Activated gamma-delta T cell treated with Interleukin-2 at 50 U/mL for 16 hours (primary cell): ENCODE measurements around the gene PRUNE1.
A peak's percentile ranks its signal among the peaks of the same experiment; 100 is the strongest.

Source experiments
- DNase-seq: peaks from one replicate; pipeline ENCODE4 v3.0.0-alpha.2; 2020

The PRUNE1 gene

DNA sequence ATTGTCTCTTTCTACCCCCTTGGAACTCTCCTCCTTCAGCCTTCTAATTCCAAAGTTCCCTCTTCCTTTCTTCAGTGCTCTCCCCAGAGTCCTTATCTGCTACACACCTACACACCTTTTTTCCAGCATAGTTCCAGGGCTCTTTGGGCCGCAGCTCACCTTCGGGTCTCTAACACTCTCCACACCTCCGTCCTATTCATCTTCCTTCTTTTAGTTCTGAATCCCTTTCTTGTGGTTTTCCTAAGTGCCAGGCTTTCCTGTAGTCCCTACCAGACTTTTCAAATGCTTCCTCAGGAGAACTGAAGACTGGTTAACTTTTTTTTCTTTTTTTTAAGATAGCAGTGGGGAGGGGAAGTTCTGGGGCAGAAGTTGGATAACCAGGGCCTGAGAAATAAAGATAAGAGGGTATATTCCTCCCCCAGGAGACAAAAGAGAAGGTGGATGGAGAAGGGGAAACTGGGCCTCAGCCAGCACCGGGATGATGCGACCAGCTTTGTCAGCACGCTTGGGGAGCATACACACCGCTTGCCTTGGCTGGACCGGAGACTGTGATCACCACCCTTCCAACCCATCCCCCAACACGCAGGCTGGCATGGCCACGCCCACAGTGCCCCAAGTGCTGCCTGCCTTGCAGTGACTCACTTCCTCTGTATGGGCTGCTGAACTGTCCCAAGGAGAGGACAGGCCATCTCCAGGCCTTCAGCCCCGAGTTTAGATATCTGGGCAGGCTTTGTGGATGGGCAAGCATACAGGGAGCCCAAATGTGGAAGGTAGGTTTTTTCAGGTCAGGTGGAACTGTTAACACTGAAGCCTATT lies 31.2 kb upstream of the PRUNE1 start:
- DNase-seq: peak; percentile 70

DNA sequence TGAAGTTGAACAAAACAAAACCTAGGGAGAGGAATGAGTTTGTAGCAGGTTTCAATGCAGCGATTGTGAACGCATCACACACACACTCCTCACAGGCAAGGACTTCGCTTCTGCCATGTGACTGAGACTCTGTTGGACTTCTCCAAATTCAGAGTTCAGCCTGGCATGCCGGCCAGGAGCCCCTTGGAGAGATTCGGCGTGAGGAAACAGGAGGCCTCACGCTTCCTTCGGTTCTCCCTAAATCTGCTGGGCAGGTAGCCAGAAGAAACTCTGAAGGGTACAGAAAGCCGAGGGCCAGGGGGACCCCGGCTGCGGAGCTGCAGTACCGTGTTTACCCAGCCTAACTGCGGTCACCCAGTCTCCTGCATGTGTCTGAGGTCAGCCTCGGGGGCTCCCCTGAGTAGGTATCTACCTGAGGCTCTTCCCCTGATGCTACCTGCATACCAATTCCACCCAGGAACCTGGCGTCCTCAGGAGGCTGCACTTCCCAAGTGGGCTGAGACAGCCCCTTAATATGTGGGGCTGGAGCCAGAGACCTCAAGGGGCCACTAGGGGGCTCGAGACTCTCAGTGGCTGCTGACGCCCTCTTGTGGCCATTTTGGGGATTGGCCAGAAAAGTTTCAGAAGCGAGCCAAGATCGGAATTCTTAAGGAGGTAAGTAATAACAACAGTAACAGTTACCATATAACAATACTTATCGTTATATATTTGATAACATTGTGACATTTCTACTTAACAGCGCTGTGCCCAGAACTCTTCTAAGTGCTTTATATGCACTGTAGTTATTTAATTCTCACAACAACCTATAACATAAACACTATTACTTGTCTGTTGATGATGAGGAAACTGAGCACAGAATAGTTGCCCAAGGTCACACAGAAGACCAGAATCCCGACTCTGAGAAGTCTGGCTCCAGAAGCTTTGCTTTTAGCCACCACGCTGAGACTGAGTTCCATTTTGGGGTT lies 28.9 kb upstream of the PRUNE1 start:
- DNase-seq: peak; percentile 93

DNA sequence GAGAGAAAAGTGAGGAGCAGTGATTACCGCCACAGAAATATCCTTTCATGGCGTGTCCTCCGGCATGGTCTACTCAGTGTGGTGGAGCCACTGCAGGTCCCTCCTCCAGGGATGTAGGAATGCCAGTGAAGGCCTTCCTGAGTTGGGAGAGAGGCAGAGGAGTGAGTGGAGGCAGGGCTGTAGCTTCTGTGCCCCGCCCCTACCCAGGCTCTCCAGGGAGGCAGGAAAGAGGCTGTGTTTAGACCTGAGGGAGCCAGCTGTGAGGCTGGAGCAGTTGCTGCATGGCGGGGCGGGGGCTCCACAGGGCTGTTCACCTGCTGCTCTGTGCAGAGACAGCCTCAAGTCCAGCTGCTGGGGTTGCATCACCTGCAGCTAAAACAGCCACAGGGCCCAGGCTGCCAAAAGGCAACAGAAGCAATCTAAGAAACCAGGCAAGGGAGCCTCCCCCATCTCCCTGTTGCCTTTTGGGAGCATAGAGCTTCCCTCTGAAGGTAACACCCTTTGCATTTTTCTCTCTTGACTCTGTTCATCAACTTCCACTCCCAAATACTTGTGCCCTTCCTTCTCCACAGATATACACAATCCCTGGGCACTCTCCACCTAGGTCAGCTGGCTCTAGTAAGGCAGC lies 27.0 kb upstream of the PRUNE1 start:
- DNase-seq: no peak

DNA sequence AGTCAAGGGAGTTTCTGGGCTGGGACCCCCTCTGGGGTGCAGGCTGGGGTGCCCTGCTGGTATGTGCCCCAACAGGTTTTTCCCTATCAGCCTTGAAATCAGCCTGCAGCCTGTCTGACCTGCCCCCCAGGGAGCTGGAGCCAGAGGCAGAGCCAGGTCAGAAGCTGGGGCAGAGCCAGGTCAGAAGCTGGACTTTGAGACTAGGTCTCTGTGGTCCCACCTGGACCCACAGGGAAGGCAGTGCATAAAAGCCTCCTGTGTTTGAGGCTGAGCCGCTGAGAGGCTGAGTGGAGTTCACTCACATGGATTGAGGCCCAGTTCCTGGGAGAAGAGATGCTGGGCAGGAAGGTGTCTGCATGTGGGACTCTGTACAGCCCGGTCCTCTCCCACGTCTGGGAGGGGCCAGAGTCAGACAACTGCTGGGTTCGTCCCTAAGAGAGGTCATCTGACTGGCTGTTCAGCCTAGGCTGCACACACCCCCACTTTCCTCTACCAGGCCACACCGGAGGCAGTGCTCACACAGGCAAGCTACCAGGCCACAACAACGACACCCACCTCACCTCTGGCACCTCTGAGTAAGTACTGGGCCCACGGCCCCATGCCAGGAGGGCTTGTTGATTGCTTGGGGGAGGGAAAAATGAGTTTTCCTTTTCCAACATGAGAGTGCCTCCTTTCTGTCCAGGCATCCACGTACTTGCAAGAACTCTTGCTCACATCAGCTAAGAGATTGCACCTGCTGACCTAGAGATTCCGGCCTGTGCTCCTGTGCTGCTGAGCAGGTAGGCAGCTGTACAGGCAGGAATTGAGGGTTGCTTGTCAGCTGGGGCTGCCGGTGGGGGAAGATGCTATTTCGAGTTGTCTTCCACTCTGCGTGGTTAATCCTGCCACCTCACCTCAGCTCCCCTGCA lies 26.2 kb upstream of the PRUNE1 start, which contains the start of gene ANXA9:
TSS of gene ANXA9 (plus strand) at position 488 of the 908 bp plus-strand sequence. CDS start 814 bp downstream, outside the sequence.
- DNase-seq: no peak

DNA sequence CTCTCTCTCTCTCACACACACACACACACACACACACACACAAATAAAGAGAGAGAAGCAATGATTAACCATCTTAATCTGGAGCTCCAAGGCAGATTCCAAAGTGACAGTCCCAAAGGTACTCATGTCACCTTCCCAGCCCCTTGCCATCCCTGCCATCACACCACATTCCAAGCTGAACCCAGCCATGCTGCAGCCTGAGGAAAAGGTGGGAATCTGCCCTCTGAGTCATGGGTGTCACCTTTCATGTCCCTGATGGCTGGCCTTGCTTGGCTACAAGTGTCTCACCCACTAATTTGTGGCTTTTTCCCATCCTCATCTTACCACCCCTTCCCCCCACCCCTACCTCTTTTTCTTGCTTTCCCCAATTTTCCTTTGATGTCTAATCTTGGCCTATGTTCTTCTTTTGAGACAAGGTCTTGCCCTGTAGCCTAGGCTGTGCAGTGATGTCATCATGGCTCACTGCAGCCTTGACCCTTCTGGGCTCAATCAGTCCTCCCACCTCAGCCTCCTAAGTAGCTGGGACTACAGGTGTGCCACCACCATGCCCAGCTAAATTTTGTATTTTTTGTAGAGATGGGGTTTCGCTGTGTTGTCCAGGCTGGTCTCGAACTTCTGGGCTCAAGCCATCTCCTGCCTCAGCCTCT lies 22.9 kb upstream of the PRUNE1 start:
- no peak for DNase-seq

DNA sequence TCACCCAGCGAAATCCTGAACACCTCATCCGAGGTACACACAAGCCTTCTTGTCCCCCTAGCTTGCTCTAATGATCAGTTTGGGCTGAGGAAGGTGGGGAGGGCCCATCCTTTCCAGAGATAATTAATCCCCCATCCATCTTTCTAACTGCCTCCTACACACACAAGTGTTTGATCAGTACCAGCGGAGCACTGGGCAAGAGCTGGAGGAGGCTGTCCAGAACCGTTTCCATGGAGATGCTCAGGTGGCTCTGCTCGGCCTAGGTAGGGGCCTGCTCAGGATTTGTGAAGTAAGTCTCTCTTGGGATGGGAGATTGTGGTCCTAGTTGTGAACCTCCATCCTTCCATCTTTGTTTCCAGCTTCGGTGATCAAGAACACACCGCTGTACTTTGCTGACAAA lies 20.3 kb upstream of the PRUNE1 start:
- DNase-seq: no peak

DNA sequence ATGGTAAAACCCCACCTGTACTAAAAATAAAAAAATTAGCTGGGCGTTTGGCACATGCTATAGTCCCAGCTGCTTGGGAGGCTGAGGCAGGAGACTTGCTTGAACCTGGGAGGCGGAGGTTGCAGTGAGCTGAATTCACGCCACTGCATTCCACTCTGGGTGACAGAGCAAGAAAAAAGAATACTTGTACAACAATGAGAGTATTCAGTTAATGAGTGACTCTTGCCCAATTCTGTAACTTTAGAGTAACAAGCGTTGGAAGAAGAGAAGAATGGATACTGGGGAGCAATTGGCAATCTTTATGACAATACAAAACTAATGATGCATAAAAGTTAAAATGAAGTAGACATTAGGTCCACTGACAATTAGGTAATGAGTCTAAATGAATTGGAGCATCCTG lies 15.6 kb upstream of the PRUNE1 start:
- DNase-seq: no peak

DNA sequence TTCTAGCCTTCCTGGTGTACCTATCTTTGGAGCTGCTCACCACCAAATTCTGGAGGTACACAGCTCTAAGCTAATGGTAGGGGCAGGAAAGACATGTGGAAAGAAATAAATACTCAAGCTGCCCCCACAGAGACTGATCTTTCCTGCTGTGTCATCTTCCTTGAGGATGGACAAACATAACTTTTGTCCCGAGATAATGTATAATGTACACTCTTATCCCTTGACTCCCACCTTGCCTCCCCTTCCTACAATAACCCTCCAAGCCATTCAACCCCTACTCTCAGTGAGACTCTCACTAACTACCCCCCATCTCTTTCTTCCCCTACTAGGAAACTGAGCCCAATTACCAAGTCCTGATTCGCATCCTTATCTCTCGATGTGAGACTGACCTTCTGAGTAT lies 14.0 kb upstream of the PRUNE1 start:
- DNase-seq: no peak

DNA sequence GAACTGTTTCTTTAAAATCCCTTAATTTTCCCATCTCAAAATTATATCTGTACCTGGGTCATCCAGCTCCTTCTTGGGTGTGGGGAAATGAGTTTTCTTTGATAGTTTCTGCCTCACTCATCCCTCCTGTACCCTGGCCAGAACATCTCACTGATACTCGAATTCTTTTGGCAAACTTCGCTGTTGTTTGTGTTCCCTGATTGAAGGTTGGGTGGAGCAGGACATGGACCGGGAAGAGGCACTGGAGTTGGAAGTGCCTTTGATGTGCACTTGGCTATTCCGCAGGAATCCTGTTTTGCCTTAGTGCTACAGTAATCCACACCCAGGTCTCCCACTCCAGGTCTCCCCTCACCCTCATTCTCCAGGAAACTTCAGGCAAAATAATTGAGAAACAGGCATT lies 12.8 kb upstream of the PRUNE1 start:
- no peak for DNase-seq

DNA sequence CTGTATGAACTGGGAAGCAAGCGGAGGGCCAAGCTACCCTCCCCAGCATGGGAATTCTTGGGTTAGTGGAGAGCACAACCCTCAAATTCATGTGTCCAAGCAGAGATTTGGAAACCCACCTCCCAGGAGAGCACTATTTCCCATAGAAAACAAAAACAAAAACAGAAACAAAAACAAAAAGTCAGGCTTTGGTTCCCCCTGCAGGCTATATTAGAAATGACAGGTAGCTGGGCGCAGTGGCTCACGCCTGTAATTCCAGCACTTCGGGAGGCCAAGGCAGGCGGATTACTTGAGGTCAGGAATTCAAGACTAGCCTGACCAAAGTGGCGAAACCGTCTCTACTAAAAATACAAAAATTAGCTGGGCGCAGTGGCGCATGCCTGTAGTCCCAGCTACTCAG lies 12.4 kb upstream of the PRUNE1 start:
- DNase-seq: no peak

DNA sequence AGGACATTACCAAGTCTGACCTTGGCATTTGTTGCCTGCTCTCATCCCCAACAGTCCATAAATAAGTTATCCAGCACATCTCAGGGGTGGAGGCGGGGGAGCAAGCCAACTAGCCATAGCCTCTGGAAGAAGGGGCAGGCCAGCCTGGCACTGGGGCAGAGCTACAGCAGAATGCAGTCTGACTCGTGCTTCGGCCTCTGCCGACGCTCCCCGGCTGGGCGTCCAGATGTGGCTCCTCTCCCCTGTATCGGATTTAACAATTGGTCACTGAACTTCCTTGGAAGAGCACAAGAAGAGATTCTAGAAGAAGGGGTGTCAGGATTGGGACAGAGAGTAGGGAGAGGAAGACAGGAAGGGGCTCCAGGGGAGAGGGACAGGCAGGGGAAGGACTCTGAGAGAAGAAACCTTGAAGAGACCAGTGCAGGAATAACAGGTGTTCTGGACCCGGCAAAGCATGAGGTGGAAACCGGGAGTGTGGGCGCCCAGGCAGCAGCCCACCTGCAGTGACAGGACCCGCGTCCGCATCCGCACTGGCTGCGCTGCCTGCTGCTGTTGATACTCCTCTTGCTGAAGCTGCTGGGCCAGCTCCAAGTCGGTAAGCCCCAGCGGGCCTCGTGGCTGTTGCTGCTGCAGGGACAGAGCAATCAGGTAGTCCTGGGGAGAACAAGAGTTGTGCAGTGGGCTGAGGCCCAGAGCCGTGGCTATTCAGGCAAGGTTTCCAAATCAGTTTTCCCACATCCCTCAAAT lies 10.9 kb upstream of the PRUNE1 start:
- no peak for DNase-seq

DNA sequence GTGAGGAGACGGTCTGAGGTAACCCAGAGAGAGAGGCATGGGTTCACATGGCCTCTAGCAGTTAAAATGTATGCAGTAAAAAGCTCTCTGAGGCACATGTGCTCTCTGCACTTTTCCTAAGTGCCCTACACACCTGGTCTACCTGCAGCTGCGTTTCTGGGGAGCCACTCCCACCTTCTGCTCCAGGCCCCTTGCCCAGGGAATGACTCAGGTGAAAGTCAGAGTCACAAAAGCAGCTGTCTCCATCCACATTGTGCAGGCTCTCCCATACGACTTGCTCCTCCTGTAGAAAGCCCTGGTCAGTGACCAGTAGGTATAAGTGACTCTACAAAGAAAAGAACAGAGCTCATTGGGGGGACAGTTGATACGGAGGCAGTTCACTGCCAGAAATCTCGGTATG lies 10.3 kb upstream of the PRUNE1 start:
- DNase-seq: no peak

DNA sequence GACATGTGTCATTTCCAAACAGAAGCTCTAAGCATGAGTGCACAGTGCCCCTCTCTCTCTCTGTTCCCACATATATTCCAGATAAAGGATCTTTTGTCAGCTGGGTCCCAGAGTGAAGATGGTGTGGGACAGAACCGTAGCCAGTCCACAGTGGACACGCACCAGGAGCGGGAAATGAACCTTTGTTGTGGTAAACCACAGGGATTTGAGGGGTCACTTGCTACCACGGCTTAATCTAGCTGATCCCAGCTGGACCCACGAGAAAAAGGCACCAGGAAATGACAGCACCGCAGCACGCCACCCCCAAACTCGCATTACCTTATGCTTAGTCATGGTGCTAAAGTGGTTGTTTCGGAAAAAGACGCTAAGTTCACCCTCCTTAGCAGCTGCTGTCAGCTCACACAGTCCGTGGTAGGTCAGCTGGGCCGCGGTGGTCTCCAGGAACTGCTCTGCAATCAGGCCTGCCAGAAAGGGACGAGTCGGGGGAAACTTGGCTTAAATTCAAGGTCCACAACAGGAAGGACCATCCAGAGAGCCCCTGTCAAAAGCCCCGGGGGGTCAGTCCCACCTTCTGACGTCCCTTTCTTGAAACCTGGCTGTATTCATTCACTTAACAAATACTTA lies 9.1 kb upstream of the PRUNE1 start:
- DNase-seq: no peak

DNA sequence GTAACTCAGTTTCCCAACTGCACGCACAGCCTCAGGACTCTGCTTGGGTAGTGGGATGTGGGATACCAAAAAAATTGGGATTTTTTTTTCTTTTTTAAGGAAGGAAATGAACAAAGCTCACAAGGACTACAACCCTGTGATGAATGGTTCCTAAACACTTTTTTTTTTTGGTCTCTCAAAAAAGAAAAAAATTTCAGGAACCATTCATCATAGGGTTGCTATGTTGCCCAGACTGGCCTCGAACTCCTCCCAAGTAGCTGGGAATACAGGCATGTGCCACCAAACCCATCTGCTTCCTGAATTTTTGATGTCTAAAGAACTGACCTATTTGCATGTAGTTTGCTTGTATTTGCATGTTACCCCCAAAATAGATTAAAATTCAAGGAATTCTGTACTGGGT lies 8.3 kb upstream of the PRUNE1 start:
- DNase-seq: no peak

DNA sequence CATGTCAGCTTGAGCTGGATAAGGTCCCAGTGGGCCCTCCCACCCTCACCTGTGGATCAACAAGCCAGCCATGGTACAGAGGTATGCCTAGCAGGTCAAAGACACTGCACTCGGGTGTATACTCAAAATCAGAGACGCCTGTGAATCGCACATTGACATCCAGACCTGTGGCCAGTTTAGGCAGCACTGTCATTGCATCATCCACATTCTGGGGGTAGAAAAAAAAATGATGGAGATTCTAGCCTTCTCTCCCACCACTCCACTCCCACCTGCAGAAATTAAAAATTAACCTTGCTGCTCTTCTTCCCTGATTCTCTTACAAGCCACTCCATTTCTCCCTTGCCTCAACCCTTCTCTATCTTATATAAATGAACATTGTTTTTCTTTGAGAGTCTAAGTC lies 7.8 kb upstream of the PRUNE1 start:
- DNase-seq: no peak

DNA sequence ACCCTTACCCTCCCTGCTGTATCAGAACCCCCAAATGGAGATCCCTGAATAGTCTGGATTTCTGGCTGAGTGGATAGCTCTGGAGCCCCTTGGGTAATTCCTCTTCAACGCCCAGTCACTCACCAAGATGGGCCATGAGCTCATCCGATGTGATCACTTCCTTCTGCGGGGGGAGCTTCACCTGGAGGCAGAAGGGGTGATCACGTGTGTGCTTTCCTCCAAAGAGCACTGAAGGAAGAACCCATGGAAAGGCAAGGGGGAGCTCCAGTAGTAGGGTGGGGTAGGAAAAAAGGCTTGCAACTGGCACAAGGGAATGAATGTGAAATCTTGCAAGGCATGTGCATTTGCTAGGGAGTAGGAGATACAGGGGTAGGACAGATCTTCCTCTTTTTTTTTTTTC lies 6.6 kb upstream of the PRUNE1 start:
- DNase-seq: no peak

DNA sequence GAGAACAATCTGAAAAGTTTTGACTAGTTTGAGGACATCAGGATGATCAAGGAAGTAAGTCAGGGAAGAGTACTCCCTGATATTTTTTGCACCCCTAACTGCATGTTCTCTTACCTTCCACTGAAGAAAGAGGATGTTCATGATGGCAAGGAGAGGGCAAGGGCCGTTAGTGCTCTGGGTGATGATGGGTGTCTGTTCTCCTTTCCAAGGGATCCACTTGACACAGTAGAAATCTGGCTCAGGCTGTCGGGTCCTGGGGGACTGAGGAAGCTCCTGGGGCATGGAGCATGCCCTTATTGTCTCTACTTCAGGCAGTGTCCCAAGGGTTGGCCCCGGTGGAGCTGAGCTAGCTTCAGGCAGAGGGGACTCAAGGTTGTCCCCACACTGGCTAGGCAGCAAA lies 6.2 kb upstream of the PRUNE1 start:
- no peak for DNase-seq

DNA sequence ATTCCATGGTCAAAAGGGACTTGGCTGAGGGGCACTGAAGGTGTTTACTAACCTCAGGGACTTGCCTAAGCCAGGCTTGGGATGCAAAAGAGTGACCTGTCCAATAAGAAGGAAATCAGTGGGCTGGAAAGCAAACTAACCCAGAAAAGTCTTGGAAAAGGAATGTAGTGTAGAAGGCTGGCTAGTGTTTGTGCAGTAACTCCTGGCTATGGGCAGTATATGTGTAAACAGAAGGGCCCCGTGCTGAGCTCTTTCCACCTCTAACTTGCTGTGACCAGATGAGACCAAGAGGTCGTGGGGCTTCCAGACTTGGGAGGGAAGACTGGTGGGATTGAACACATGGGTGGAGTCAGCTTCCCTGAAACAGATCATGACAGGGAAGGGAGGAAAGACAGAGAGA lies 5.6 kb upstream of the PRUNE1 start:
- DNase-seq: no peak

DNA sequence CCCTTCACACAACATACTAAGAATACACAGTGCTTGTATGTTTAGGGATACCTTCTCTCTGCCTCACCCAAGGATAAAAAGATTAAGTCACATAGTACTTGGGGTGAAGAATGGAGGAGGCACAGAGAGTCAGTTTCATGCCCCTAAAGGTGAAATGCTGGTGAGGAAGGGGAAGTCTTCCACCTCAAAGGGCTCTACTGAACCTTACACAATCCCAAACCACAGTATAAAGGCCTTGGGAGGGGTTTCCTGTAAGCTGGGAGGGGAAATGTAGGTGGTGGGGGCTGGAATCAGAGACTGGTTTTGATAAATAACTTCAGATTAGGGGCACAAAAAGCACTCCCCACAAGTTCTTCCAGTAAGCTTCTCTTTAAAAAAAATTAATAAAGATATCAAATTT lies 5.1 kb upstream of the PRUNE1 start:
- DNase-seq: no peak

DNA sequence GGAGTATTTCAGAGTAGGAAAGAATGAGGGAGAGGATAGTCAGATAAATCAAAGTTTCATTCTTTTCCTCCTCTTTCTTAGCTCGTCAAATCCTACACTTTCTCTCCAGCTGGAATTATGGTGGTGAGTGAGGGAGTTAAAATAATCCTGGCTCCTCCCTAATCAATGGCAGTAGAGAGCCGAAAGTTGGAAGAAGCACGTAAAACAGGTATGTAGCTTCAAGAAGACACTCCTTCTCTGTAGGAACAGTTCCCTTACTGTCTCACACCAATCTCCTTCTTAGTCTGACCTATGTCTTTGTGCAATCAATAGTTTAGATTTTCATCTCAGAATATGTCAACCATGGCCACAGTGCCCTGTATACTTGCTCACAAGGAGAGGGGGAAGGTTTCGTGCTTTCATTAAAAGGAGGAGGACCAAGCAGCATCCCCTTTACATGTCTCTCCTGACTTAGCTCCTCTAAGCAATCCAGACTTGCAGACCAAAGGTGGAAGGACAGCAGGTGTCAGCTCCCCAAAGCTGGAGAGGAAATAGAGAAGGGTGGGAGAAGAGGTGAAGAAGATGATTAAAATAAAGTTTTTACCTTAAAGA lies 2.4 kb upstream of the PRUNE1 start:
- no peak for DNase-seq
